Activated CD4-positive, alpha-beta T cell treated with anti-CD3 and anti-CD28 coated beads for 48 hours (primary cell): ENCODE measurements around the gene GPR68.
A peak's percentile ranks its signal among the peaks of the same experiment; 100 is the strongest.
"Not testable (repeated sequence)": the region's sequence is repeated elsewhere in the genome, so short reads cannot be mapped to it uniquely, and the experiment has no call there.

Experiments
- DNase-seq: peaks from one replicate; pipeline ENCODE4 v3.0.0-alpha.2; 2020

GPR68 gene

GRCh38 chr14:91272341-91273272, 28.1 kb upstream of the GPR68 start:
- DNase-seq: no peak

GRCh38 chr14:91271639-91272038, 27.1 kb upstream of the GPR68 start:
- no peak for DNase-seq

- DNase-seq: no peak
Measured at GRCh38 chr14:91270619-91271018, 26.1 kb upstream of the GPR68 start.

GRCh38 chr14:91270188-91270587, 25.7 kb upstream of the GPR68 start:
- DNase-seq: no peak

GRCh38 chr14:91269076-91269991, 24.8 kb upstream of the GPR68 start:
- DNase-seq: no peak

- no peak for DNase-seq
Measured at GRCh38 chr14:91267965-91268437, 23.5 kb upstream of the GPR68 start.

- not testable (repeated sequence) for DNase-seq
Measured at GRCh38 chr14:91266276-91266675, 21.8 kb upstream of the GPR68 start.

GRCh38 chr14:91265404-91265803, 20.9 kb upstream of the GPR68 start:
- no peak for DNase-seq

- DNase-seq: peak; percentile 34
Measured at GRCh38 chr14:91264151-91265150, 19.9 kb upstream of the GPR68 start.

- DNase-seq: no peak
Measured at GRCh38 chr14:91263329-91263728, 18.8 kb upstream of the GPR68 start.

- no peak for DNase-seq
Measured at GRCh38 chr14:91261986-91262549, 17.6 kb upstream of the GPR68 start.

- peak; percentile 69 for DNase-seq
Measured at GRCh38 chr14:91261115-91261514, 16.6 kb upstream of the GPR68 start.

GRCh38 chr14:91258876-91259275, 14.4 kb upstream of the GPR68 start:
- no peak for DNase-seq

GRCh38 chr14:91258011-91258618, 13.6 kb upstream of the GPR68 start:
- DNase-seq: no peak

GRCh38 chr14:91257328-91258010, 13.0 kb upstream of the GPR68 start:
- DNase-seq: no peak

GRCh38 chr14:91256661-91257060, 12.2 kb upstream of the GPR68 start:
- no peak for DNase-seq

- no peak for DNase-seq
Measured at GRCh38 chr14:91255026-91255695, 10.7 kb upstream of the GPR68 start.

GRCh38 chr14:91254461-91254860, 10.0 kb upstream of the GPR68 start:
- DNase-seq: no peak

GRCh38 chr14:91253795-91254323, 9.4 kb upstream of the GPR68 start:
- no peak for DNase-seq
